GM12878 (cell line): ENCODE data around the gene ANKS4B. TPM values are rescaled to one million over a fixed set of nuclear protein-coding genes. Genes with fewer than 3 reads are reported as not detected.

ENCODE experiments used
- ATAC-seq: fragments of 200-7000 bp; cut with Tn5 transposase; 3 replicates; pipeline ENCODE4 v1.9.1; 2020; ENCODE audit warnings: mild to moderate bottlenecking, moderate library complexity
- BruUV-seq: library from RNA; stranded (reverse); fragments of 400-500 nt; replicated peaks from 2 replicates; lab custom pipeline; 2021; lab: Mats Ljungman, UMichigan
- CTCF ChIA-PET: fragments of 300-600 bp; sonication (Branson Sonifier 250); formaldehyde crosslinking; extraction: SDS; loops from one replicate; lab custom pipeline; 2021; ENCODE audit warnings: inconsistent platforms; lab: Yijun Ruan, JAX
- POLR2A ChIA-PET: fragments of 350-600 bp; formaldehyde crosslinking; extraction: SDS; loops from one replicate; lab custom pipeline; 2021; ENCODE audit warnings: inconsistent platforms; lab: Charles Lee
- RAD21 ChIA-PET: fragments of 300-600 bp; sonication (Branson Sonifier 250); formaldehyde crosslinking; loops from one replicate; lab custom pipeline; 2023; ENCODE audit warnings: antibody characterized with exemption; ENCODE audit not compliant: unreplicated experiment; lab: Charles Lee
- SMC1A ChIA-PET: fragments of 300-600 bp; sonication (Branson Sonifier 250); formaldehyde crosslinking; loops from one replicate; lab custom pipeline; 2023; ENCODE audit not compliant: unreplicated experiment, uncharacterized antibody; lab: Charles Lee
- DNase-seq: peaks from one replicate; pipeline ENCODE4 v3.0.0-alpha.2; 2011; ENCODE audit warnings: low read depth, low spot score
- FAIRE-seq: peaks from 3 replicates; lab custom pipeline; 2011; peaks lifted over from hg19 to GRCh38; lab: Jason Lieb, UNC
- H2AFZ ChIP-seq: 2 replicates; pipeline ENCODE4 v1.6.0; 2011; ENCODE audit warnings: low read depth, low read length, control low read depth; ENCODE audit not compliant: control insufficient read depth
- H3K27ac ChIP-seq: 2 replicates; pipeline ENCODE4 v1.5.1; 2011; ENCODE audit warnings: control low read depth; ENCODE audit not compliant: control insufficient read depth, insufficient read depth
- H3K27me3 ChIP-seq, 2 experiments: replicated peaks in 1 of 2; 2 replicates each; pipeline versions ENCODE4 v1.6.0 to v1.6.1; 2011; ENCODE audit warnings: low read length in 1 of 2; ENCODE audit not compliant: control insufficient read depth in 2 of 2, insufficient read depth in 2 of 2
- H3K36me3 ChIP-seq, 2 experiments: 2 replicates each; pipeline ENCODE4 v1.5.1; 2011; ENCODE audit warnings: low read length in 1 of 2; ENCODE audit not compliant: control insufficient read depth in 2 of 2, insufficient read depth in 2 of 2
- H3K4me1 ChIP-seq: 2 replicates; pipeline ENCODE4 v1.6.1; 2011; ENCODE audit warnings: mild to moderate bottlenecking, low read length, moderate library complexity, mixed read lengths; ENCODE audit not compliant: control insufficient read depth, insufficient read depth
- H3K4me2 ChIP-seq: 2 replicates; pipeline ENCODE4 v1.6.0; 2011; ENCODE audit warnings: control low read depth; ENCODE audit not compliant: control insufficient read depth, insufficient read depth
- H3K4me3 ChIP-seq: fragments of 200-600 bp; sonication (generic); 2 replicates; pipeline ENCODE4 v1.5.1; 2016
- H3K79me2 ChIP-seq: 2 replicates; pipeline ENCODE4 v1.6.0; 2011; ENCODE audit warnings: low read length; ENCODE audit not compliant: control insufficient read depth, insufficient read depth
- H3K9ac ChIP-seq: 2 replicates; pipeline ENCODE4 v1.8.0; 2011; ENCODE audit warnings: low read length, control low read depth, mixed read lengths; ENCODE audit not compliant: control insufficient read depth, insufficient read depth
- H3K9me3 ChIP-seq: replicated peaks from 3 replicates; pipeline ENCODE4 v1.5.1; 2011; ENCODE audit warnings: mild to moderate bottlenecking, low read length; ENCODE audit not compliant: control insufficient read depth, insufficient read depth
- H4K20me1 ChIP-seq: 2 replicates; pipeline ENCODE4 v1.6.0; 2011; ENCODE audit not compliant: control insufficient read depth, insufficient read depth
- BCLAF1 ChIP-seq: fragments of 450-650 bp; IDR thresholded peaks from 2 replicates; pipeline ENCODE4 v1.6.1; 2017; ENCODE audit warnings: antibody characterized with exemption, mild to moderate bottlenecking, moderate library complexity
- CHD2 ChIP-seq: IDR thresholded peaks from 2 replicates; pipeline ENCODE4 v1.6.1; 2011; ENCODE audit warnings: low read depth, low read length, improper control_type of control experiment, borderline replicate concordance
- FOXK2 ChIP-seq: fragments of 450-650 bp; IDR thresholded peaks from 2 replicates; pipeline ENCODE4 v1.6.1; 2017; ENCODE audit warnings: mild to moderate bottlenecking, moderate library complexity
- JUNB ChIP-seq: IDR thresholded peaks from 2 replicates; pipeline ENCODE4 v1.6.1; 2016; ENCODE audit warnings: antibody characterized with exemption, mild to moderate bottlenecking
- PBX3 ChIP-seq: IDR thresholded peaks from 2 replicates; pipeline ENCODE4 v1.6.1; 2011; ENCODE audit warnings: mild to moderate bottlenecking, low read depth, low read length, moderate library complexity; ENCODE audit not compliant: insufficient replicate concordance
- POLR2AphosphoS2 ChIP-seq: IDR thresholded peaks from 2 replicates; pipeline ENCODE4 v1.6.1; 2011; ENCODE audit warnings: low read depth, mild to moderate bottlenecking, low read length, improper control_type of control experiment, moderate library complexity
- RBBP5 ChIP-seq: fragments of 200-600 bp; sonication (generic); conservative IDR thresholded peaks from 2 replicates; pipeline ENCODE4 v1.6.1; 2016
- SIX5 ChIP-seq: IDR thresholded peaks from 2 replicates; pipeline ENCODE4 v1.6.1; 2011; ENCODE audit warnings: mild to moderate bottlenecking, low read depth, low read length, moderate library complexity; ENCODE audit not compliant: severe bottlenecking
- SMC3 ChIP-seq: IDR thresholded peaks from 2 replicates; pipeline ENCODE4 v1.6.1; 2011; ENCODE audit warnings: low read length, improper control_type of control experiment, borderline replicate concordance
- TCF7 ChIP-seq: IDR thresholded peaks from 2 replicates; pipeline ENCODE4 v1.6.1; 2014; ENCODE audit warnings: antibody characterized with exemption, borderline replicate concordance
- ZBTB33 ChIP-seq: fragments of 450-650 bp; IDR thresholded peaks from 2 replicates; pipeline ENCODE4 v1.6.1; 2017; ENCODE audit warnings: mild to moderate bottlenecking
- ZBTB40 ChIP-seq: fragments of 450-650 bp; IDR thresholded peaks from 2 replicates; pipeline ENCODE4 v1.6.1; 2016; ENCODE audit warnings: mild to moderate bottlenecking, moderate library complexity, borderline replicate concordance
- WGBS: methylation state at CpG from one replicate; pipeline ENCODE4 v1.1.6; 2016; ENCODE audit warnings: low lambda C conversion rate; ENCODE audit not compliant: insufficient replicate concordance, insufficient coverage; ENCODE audit errors: missing lambda C conversion rate; 5-methylcytosine and 5-hydroxymethylcytosine counted together
- in situ Hi-C: fragments of 300-500 bp; cut with MboI; formaldehyde crosslinking; loops from 9 replicates; pipeline ENCODE4 v1.14.3; 2018; ENCODE audit warnings: mixed read lengths
- intact Hi-C: fragments of 100-400 bp; cut with micrococcal nuclease; formaldehyde crosslinking; loops from one replicate; pipeline ENCODE4 v1.14.2; 2022; ENCODE audit not compliant: unreplicated experiment
- polyA plus RNA-seq, 11 experiments: library from polyadenylated mRNA; depleted of rRNA in 4 of 11; unstranded in 6 of 11; stranded (reverse) in 5 of 11; fragments of >200 nt; fragmentation: Nextera tagmentation in 4 of 11; fragmentation: Illumina TruSeq in 1 of 11; extraction: Ambion mirVana in 4 of 11; extraction: Trizol in 1 of 11; gene quantifications; 1 replicate in 1 of 11; 2 replicates in 10 of 11; pipeline versions ENCODE4 v1.2.1 to v1.2.3, GENCODE V29; 2011 to 2016; ENCODE audit warnings: inconsistent platforms in 2 of 11, missing spikeins in 2 of 11, low read depth in 1 of 11
- total RNA-seq, 4 experiments: library from RNA; depleted of rRNA in 3 of 4; stranded (reverse); fragments of >200 nt in 3 of 4; fragmentation: Illumina TruSeq in 1 of 4; extraction: Trizol in 1 of 4; gene quantifications; 2 replicates each; pipeline versions ENCODE4 v1.2.1 to v1.2.3, GENCODE V29; 2013 to 2021
- TF ChIP-seq, protein P1 (sequence below): fragments of 450-650 bp; IDR thresholded peaks from 2 replicates; pipeline ENCODE4 v1.6.1; 2014; ENCODE audit warnings: mild to moderate bottlenecking

ANKS4B gene
- total and polyA plus RNA-seq, 10 of the 15 experiments (the other 5 are each of a cell fraction or from before 2014, with no cell fraction given): 0.01 to 0.11 (median 0.05) TPM; not detected in 6

- intact Hi-C loops: no loop called here
- no peaks in the 10 kb centered on the region for H3K4me1 ChIP-seq
- TF ChIP-seq RBBP5: no peak
- TF ChIP-seq FOXK2: no peak
- no peak for TF ChIP-seq ZBTB40
- no peak for TF ChIP-seq BCLAF1
- no peak for TF ChIP-seq SIX5
- TF ChIP-seq PBX3: no peak
- no peak for TF ChIP-seq ZBTB33
- no peak for TF ChIP-seq POLR2AphosphoS2
- no peak for TF ChIP-seq TCF7
- no peak for TF ChIP-seq JUNB
- TF ChIP-seq CHD2: no peak
- TF ChIP-seq, protein P1, sequence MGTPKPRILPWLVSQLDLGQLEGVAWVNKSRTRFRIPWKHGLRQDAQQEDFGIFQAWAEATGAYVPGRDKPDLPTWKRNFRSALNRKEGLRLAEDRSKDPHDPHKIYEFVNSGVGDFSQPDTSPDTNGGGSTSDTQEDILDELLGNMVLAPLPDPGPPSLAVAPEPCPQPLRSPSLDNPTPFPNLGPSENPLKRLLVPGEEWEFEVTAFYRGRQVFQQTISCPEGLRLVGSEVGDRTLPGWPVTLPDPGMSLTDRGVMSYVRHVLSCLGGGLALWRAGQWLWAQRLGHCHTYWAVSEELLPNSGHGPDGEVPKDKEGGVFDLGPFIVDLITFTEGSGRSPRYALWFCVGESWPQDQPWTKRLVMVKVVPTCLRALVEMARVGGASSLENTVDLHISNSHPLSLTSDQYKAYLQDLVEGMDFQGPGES: no peak
- TF ChIP-seq SMC3: no peak
- ChIA-PET SMC1A (interaction anchor here (0.6 to 1.3 kb wide), 3 partner anchors 64 to 69 kb away, joined by 3 to 4 read pairs (median 3); no protein-coding TSS in a partner anchor), POLR2A (interaction anchor here (0.5 kb wide), 1 partner anchor 316 kb away, joined by 4 read pairs; no protein-coding TSS in a partner anchor), RAD21 (no interaction called here), CTCF (no interaction called here)
- no peaks in the 10 kb centered on the region; a peak in 1 of 4 replicates for H3K27me3 ChIP-seq
- WGBS: 18% methylated on average over 4 of the region's 4 CpGs
- no peaks in the 10 kb centered on the region for H4K20me1 ChIP-seq
- no peak overlapping the region for H2AFZ ChIP-seq
- DNase-seq (no peak), FAIRE-seq (no peak), ATAC-seq (no peak)
- no peak overlapping the region for H3K27ac ChIP-seq
- BruUV-seq: no TSS peak
- H3K36me3 ChIP-seq: no peaks in the 10 kb centered on the region
- H3K79me2 ChIP-seq: no peaks in the 10 kb centered on the region
- no peak overlapping the region for H3K9ac ChIP-seq
- no peaks in the 10 kb centered on the region; the same call in 2 of the 3 replicates for H3K9me3 ChIP-seq
- H3K4me3 ChIP-seq: no peak overlapping the region
- in situ Hi-C loops: no loop called here
- no peak overlapping the region for H3K4me2 ChIP-seq
Observed at GRCh38 chr16:21206550-21206949, 26.9 kb upstream of the ANKS4B start.
